NCI-H187 (cell line): ENCODE measurements around the gene CIAO1.
"Not testable (repeated sequence)": the region's sequence is repeated elsewhere in the genome, so short reads cannot be mapped to it uniquely, and the experiment has no call there.

ENCODE experiments used
- DNase-seq, 2 experiments: peaks; one replicate each; lab custom pipeline; 2025; lab: John Stamatoyannopoulos, UW

The CIAO1 gene

GRCh38 chr2:96276787-96277499, 10.9 kb downstream of the CIAO1 start:
- DNase-seq: no peak

- DNase-seq: no peak
Measured at GRCh38 chr2:96287273-96287856, 21.3 kb downstream of the CIAO1 start.

- no peak for DNase-seq
Measured at GRCh38 chr2:96291751-96292150, 25.7 kb downstream of the CIAO1 start.

GRCh38 chr2:96294271-96294670, 28.2 kb downstream of the CIAO1 start:
- not testable (repeated sequence) for DNase-seq

- DNase-seq: no peak
Measured at GRCh38 chr2:96296925-96297324, 30.9 kb downstream of the CIAO1 start.

- DNase-seq: no peak
Measured at GRCh38 chr2:96301865-96302264, 35.8 kb downstream of the CIAO1 start.

- DNase-seq: no peak
Measured at GRCh38 chr2:96304606-96305005, 38.6 kb downstream of the CIAO1 start.

GRCh38 chr2:96305091-96305978, 39.3 kb downstream of the CIAO1 start, which contains the start of gene SNRNP200:
SNRNP200 (minus strand) TSS chr2:96305546; CDS start chr2:96305437, 109 bp downstream.
- peak; percentile 75 to 77 for DNase-seq

- no peak for DNase-seq
Measured at GRCh38 chr2:96305979-96306308, 39.9 kb downstream of the CIAO1 start.

GRCh38 chr2:96306370-96306769, 40.3 kb downstream of the CIAO1 start:
- DNase-seq: no peak

- peak in 1 of 2 experiments; percentile 5 for DNase-seq
Measured at GRCh38 chr2:96308248-96308647, 42.2 kb downstream of the CIAO1 start.

GRCh38 chr2:96315005-96315399, 49.0 kb downstream of the CIAO1 start:
- DNase-seq: no peak

GRCh38 chr2:96315400-96316071, 49.5 kb downstream of the CIAO1 start:
- DNase-seq: no peak

- no peak for DNase-seq
Measured at GRCh38 chr2:96316999-96317398, 51.0 kb downstream of the CIAO1 start.

GRCh38 chr2:96317584-96317997, 51.6 kb downstream of the CIAO1 start:
- DNase-seq: no peak

GRCh38 chr2:96318723-96319122, 52.7 kb downstream of the CIAO1 start:
- no peak for DNase-seq

- DNase-seq: no peak
Measured at GRCh38 chr2:96319396-96319795, 53.4 kb downstream of the CIAO1 start.

- DNase-seq: no peak
Measured at GRCh38 chr2:96320326-96320725, 54.3 kb downstream of the CIAO1 start.

- no peak for DNase-seq
Measured at GRCh38 chr2:96320728-96321622, 55.0 kb downstream of the CIAO1 start.
